HG02973 (cell line): ENCODE data around the gene CECR2.
"Not testable (repeated sequence)": the region's sequence is repeated elsewhere in the genome, so short reads cannot be mapped to it uniquely, and the experiment has no call there.

Experiments used
- ATAC-seq: cut with Tn5 transposase; IDR thresholded peaks from one replicate; pipeline ENCODE4 v1.9.1; 2021; ENCODE audit warnings: moderate library complexity; ENCODE audit not compliant: unreplicated experiment

The CECR2 gene

GRCh38 chr22:17400305-17400704 lies 31.0 kb downstream of the CECR2 start:
- no peak for ATAC-seq

- ATAC-seq, result no peak
These were observed 32.5 kb downstream of the CECR2 start for GRCh38 chr22:17401728-17402127.

- no peak for ATAC-seq
These were observed 33.0 kb downstream of the CECR2 start for GRCh38 chr22:17402293-17402692.

GRCh38 chr22:17403906-17404305 lies 34.6 kb downstream of the CECR2 start:
- ATAC-seq, result no peak

- ATAC-seq, result no peak
These were observed 38.4 kb downstream of the CECR2 start for GRCh38 chr22:17407643-17408042.

GRCh38 chr22:17410576-17410975 lies 41.3 kb downstream of the CECR2 start:
- no peak for ATAC-seq

- no peak for ATAC-seq
These were observed 42.0 kb downstream of the CECR2 start for GRCh38 chr22:17411213-17411612.

GRCh38 chr22:17412232-17412631 lies 43.0 kb downstream of the CECR2 start:
- ATAC-seq, result no peak

- ATAC-seq, result no peak
These were observed 49.6 kb downstream of the CECR2 start for GRCh38 chr22:17418890-17419324.

- no peak for ATAC-seq
These were observed 50.1 kb downstream of the CECR2 start for GRCh38 chr22:17419348-17419747.

GRCh38 chr22:17422736-17423343 lies 53.6 kb downstream of the CECR2 start:
- ATAC-seq, result no peak

GRCh38 chr22:17423616-17424015 lies 54.4 kb downstream of the CECR2 start:
- no peak for ATAC-seq

- ATAC-seq, result not testable (repeated sequence)
These were observed 58.3 kb downstream of the CECR2 start for GRCh38 chr22:17427528-17427927.

GRCh38 chr22:17429516-17429915 lies 60.3 kb downstream of the CECR2 start:
- no peak for ATAC-seq

- ATAC-seq, result no peak
These were observed 61.2 kb downstream of the CECR2 start for GRCh38 chr22:17430412-17430811.

- ATAC-seq, result no peak
These were observed 61.9 kb downstream of the CECR2 start for GRCh38 chr22:17431179-17431578.

GRCh38 chr22:17434856-17435255 lies 65.6 kb downstream of the CECR2 start:
- no peak for ATAC-seq

GRCh38 chr22:17435375-17435774 lies 66.1 kb downstream of the CECR2 start:
- no peak for ATAC-seq

- ATAC-seq, result no peak
These were observed 67.2 kb downstream of the CECR2 start for GRCh38 chr22:17436382-17436980.

GRCh38 chr22:17436981-17437412 lies 67.7 kb downstream of the CECR2 start:
- ATAC-seq, result no peak

- ATAC-seq, result no peak
These were observed 68.8 kb downstream of the CECR2 start for GRCh38 chr22:17438026-17438425.

- no peak for ATAC-seq
These were observed 72.1 kb downstream of the CECR2 start for GRCh38 chr22:17441326-17441725.
